HT-29 (cell line): ENCODE data around the gene DBN1. TPM values are rescaled to one million over a fixed set of nuclear protein-coding genes. Genes with fewer than 3 reads are reported as not detected.

Source experiments
- DNase-seq: peaks from one replicate; pipeline ENCODE4 v3.0.0-alpha.2; 2015; ENCODE audit warnings: low spot score
- total RNA-seq: library from RNA; depleted of rRNA; stranded (reverse); fragments of >200 nt; shearing (Covaris generic); gene quantifications from 2 replicates; pipeline ENCODE4 v1.2.3, GENCODE V29; 2014; rRNA removed

DBN1 gene
- total RNA-seq: 11.3 and 12.9 TPM in 2 replicates

DNA sequence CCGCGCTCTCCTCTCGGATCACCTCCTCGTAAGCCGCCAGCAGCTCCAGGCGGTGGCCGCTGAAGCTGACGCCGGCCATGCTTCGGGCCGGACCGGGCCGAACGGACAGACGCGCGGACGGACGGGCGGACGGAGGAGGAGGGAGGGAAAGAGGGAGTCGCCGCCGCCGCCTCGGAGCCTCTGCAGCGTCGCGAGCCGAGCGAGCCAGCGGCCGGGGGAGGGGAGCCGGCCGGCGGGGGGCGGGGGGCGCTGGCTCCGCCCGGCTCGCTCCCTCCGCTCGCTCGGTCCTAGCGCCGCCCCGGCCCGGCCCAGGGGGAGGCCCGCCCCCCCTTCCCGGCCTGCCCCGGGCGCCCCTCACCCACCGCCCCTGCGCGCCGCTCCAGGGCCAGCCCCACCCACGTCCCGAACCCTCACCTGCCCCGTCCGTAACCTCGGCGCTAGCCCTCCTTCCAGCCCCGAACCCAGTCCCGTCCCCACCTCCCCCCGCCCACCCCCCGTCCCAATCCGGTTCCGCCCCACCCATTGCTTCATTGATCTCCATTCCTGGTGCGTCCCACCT, at the start of gene DBN1:
Gene DBN1, minus strand, starts transcription at position 192 of the 559 bp plus-strand sequence. Its CDS starts 113 bp downstream, at position 79.
- no peak for DNase-seq

DNA sequence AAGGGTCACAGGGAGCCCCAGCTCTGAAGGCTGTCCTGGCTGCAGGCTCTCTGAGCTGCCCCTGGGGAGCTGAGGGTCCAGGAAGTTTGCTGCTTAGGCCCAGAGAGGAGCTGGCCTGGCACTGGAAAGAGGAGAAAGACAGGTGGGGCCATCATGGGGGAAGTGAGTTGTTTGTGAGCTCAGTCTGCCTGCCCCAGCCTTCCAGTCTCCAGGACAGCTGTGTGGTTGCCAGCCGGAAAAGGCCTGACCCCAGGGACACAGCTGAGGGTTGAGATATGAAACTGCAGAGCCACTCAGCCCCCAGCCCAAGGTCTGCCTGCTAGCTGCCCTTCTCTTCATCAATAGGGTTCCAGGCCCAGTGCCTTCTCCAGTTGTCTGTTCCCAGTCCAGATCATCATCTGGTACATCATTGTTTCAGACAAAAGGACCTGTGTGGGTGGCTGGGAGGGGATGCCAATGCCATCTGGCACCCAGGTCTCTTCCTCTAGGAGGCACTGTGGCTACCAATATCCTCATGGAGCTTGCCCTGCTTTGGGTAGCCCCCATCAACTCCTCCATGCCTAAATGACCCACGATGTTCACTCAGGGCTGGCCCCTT, 47.6 kb upstream of the DBN1 start:
- DNase-seq: no peak

- DNase-seq: no peak
Measured at GRCh38 chr5:177520271-177520670, 46.8 kb upstream of the DBN1 start.

GRCh38 chr5:177519463-177520235, 46.2 kb upstream of the DBN1 start:
- DNase-seq: no peak

DNA sequence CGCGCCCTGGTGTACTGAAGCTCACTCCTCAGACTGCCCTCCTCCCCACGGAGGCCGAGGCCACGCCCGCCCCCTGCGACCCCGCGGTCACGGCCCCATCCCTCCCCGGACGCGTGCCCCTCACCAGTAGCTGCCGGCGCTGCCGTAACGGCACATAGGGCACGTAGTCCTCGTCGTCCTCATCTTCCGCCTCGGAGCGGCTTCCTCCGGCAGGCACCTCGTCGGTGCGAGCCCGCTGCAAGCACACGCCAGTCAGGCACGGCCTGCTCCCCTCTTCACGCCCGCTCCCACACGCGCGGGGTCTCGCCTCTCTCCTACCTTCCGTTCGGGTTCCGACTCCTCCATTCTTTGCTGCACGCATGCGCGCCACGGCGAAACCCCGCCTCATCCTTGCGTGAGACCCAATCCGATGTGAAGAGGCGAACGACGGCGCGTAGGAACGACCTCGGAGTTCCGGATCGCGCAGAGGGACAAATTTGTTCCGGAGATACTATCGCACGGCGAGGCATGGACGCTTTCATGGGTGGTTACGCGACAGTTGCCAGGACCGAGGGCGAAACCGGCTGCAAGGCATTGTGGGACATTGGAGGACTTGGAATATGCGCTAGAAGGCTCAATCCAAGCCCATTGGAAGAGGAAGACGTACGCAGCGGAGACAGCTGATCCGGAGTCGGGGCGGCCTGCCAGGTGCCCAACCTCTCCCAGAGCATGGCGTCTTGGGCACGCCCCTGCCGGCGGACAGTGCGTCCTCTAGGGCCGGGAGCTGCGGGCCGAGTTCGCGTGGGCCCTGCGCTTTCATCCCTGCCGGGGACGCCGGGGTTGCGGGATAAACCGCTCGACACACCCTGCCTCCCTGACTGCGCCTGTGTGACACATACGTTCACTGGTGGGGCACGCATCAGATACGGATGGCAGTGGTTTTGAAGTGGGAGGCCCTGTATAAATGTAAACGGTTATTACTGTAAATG, 43.5 kb upstream of the DBN1 start, which contains the start of gene DDX41:
Gene DDX41, minus strand, starts transcription at position 361 of the 968 bp plus-strand sequence. Its CDS starts 16 bp downstream, at position 345.
- peak; percentile 98 for DNase-seq

GRCh38 chr5:177515580-177515979, 42.1 kb upstream of the DBN1 start:
- DNase-seq: no peak

DNA sequence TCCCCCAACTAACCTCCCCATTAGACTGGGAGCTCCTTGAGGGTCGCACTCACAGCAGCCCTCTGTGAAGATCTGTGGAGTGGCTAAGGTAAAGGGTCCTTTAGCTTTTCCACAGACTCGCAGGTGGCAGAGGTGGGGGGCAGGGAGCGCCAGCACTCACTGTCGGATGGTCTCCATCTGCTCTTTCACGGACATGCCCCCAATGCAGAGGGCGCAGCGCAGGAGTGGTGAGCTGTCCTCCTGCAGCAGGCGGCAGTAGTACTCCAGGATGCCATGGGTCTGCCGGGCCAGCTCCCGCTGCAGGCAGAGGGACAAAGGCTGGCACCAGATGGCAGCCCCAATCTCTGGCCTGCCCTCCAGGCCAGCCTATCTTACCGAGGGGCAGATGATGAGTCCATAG, 41.1 kb upstream of the DBN1 start:
- DNase-seq: no peak

- no peak for DNase-seq
Measured at GRCh38 chr5:177513500-177513899, 40.1 kb upstream of the DBN1 start.

- DNase-seq: no peak
Measured at GRCh38 chr5:177512736-177513380, 39.4 kb upstream of the DBN1 start.

- DNase-seq: no peak
Measured at GRCh38 chr5:177511796-177512675, 38.6 kb upstream of the DBN1 start.

DNA sequence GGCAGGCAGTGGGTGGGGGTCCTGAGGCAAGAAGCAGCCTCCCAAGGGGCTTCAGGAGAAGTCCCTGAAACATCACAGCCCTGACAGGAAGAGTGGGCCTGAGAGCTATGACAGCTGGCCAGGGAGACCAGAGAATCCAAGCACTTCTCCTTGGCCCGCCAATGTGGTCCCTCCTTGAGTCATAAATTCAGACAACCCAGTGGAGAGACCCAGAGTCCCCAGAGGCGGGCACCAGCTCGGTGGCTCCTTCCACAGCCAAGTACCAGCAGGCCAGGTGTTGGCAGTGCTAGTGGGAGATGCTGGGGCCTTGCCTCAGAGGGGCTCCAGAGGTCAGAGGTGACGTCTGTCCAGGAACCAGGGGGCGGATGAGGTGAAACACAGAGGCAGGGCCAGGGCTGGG, 37.7 kb upstream of the DBN1 start:
- DNase-seq: no peak

DNA sequence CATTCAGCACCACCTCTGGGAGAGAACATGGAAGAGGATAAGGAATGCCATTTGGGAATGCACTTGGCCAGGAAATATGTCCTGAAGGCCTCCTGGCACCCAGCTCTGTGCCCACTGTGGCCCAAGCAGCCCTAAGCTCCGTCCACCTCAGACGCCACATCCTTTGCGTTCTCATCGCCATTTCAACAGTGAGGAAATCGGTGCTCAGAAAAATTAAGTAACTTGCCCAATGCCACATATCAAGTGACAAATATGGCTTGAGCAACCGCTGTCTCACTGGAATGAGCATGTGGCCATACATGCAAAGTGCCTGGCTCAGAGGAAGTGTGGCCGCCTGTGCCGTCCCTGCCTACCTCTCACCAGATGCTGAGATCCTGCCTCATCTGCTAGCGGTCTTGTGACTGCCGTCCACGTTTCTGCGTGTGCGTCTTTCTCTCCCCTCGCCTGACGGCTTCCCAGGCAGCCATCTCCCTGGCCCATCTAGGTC, 37.2 kb upstream of the DBN1 start:
- DNase-seq: no peak

- DNase-seq: no peak
Measured at GRCh38 chr5:177509991-177510566, 36.6 kb upstream of the DBN1 start.

- DNase-seq: no peak
Measured at GRCh38 chr5:177509381-177509951, 36.0 kb upstream of the DBN1 start, which contains the start of gene DOK3. DOK3 (minus strand) TSS chr5:177509826; CDS start chr5:177509540, 286 bp downstream.

DNA sequence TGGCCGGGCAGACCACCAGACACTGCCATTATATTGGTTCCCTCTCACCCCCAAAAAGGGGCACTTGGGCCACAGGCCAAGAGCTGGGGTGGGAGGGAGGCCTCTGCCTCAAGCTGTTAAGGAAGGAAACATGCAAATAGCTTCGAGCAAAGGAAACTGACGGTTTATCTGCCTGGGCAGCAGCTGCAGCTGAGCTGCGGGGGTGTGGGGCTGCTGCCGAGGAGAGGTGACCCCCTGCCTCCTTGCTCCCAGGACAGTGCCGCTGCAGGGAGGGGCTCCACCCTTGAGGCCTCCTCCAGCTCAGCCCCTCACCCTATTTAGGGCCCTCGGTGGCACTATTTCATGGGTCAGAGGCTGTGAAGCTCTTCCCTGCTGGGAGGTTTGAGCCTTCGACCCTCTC, 35.4 kb upstream of the DBN1 start:
- DNase-seq: no peak

- no peak for DNase-seq
Measured at GRCh38 chr5:177508221-177508611, 34.8 kb upstream of the DBN1 start.

DNA sequence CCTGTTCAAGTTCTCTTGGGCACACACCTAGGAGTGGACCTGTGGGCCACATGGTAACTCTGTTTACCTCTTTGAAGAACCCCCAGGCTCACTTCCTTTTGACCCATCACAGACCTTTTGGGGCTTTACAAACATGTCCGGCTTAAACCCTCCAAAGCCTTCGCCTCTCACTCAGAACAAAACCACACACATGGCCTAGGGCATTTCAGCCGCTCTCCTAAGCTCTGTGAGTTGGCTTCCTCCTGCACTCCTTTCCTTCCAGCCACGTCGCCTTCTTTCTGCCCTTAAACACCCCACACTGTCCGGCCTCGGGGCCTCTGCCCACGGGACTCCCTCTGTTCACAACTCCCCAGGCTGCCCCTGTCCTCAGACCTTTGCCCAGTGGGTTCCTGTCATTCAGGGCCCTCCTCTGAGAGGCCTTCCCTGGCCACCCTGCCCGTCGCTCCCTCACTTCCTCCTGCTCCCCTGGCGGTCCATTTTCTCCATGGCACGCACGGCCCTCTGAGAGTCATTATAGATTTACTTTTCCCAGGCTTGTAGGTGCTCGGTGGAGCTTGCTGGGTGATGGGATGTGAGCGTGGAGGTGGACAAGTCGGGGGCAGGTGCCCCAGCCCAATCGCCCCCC, 34.3 kb upstream of the DBN1 start:
- no peak for DNase-seq

DNA sequence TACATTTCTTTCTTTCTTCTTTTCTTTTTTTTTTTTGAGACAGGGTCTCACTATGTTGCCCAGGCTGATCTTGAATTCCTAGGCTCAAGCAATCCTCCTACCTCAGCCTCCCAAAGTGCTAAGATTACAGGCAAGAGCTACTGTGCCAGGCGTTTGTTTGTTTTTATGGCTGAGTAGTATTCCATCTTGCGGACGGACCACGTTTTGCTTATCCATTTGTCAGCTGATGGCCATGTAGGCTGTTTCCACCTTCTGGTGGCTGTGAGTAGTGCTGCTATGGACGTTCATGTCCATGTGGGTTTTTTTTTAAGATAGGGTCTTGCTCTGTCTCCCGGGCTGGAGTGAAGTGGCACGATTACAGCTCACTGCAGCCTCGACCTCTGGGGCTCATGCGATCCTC, 33.7 kb upstream of the DBN1 start:
- peak; percentile 29 for DNase-seq

GRCh38 chr5:177505075-177505474, 31.6 kb upstream of the DBN1 start:
- no peak for DNase-seq
